Upper lobe of right lung (tissue), 1 donor: ENCODE data around the gene SLC35E2B. TPM values are rescaled to one million over a fixed set of nuclear protein-coding genes. Genes with fewer than 3 reads are reported as not detected.

Experiments
- ATAC-seq: fragments of 200-7000 bp; cut with Tn5 transposase; one replicate; pipeline ENCODE4 v1.9.1; 2020; ENCODE audit warnings: mild to moderate bottlenecking, moderate library complexity
- DNase-seq: peaks from one replicate; pipeline ENCODE4 v3.0.0-alpha.2; 2020
- H3K27ac ChIP-seq: fragments of 200-600 bp; one replicate; pipeline ENCODE4 v1.8.0; 2022
- H3K27me3 ChIP-seq: fragments of 200-600 bp; one replicate; pipeline ENCODE4 v1.8.0; 2022; ENCODE audit warnings: mild to moderate bottlenecking
- H3K36me3 ChIP-seq: fragments of 200-600 bp; one replicate; pipeline ENCODE4 v1.8.0; 2022
- H3K4me1 ChIP-seq: fragments of 200-600 bp; one replicate; pipeline ENCODE4 v1.8.0; 2022
- H3K4me3 ChIP-seq: fragments of 200-600 bp; one replicate; pipeline ENCODE4 v1.8.0; 2022; ENCODE audit warnings: mild to moderate bottlenecking
- H3K9me3 ChIP-seq: fragments of 200-600 bp; one replicate; pipeline ENCODE4 v1.8.0; 2022
- intact Hi-C: fragments of 100-400 bp; cut with DNase I; formaldehyde crosslinking; loops from one replicate; pipeline ENCODE4 v1.11.0; 2022
- total RNA-seq: library from RNA; stranded (reverse); fragmentation: NEBNext Ultra II Directional; extraction: Animal tissue kit (Norgen Biotek cat#: 25700); gene quantifications from one replicate; pipeline ENCODE4 v1.2.1, GENCODE V29; 2021
- TF ChIP-seq, protein P1 (sequence below): fragments of 200-600 bp; IDR thresholded peaks from one replicate; pipeline ENCODE4 v1.8.0; 2022; ENCODE audit warnings: antibody characterized with exemption
- donor health status: DM: no; HTN: yes; CAD: no; lungs with severe emphysema.

SLC35E2B gene
- total RNA-seq, 1 donor from 2014 or later, result 49.8 TPM

DNA sequence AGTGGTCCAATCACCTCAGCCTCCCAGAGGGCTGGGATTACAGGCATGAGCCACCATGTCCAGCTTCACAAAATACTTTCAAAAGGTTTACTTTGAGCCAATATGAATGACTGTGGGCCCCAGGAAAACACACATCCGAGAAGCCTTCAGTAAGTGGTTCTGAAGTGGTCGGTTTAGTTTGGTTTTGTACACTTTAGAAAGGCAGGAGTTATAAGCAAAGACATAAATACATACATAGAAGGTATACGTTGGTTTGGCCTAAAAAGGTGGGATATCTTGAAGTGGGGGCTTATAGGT, 80.5 kb downstream of the SLC35E2B start:
- H3K27ac ChIP-seq, result peak overlapping the region; percentile 78
- TF ChIP-seq, protein P1, sequence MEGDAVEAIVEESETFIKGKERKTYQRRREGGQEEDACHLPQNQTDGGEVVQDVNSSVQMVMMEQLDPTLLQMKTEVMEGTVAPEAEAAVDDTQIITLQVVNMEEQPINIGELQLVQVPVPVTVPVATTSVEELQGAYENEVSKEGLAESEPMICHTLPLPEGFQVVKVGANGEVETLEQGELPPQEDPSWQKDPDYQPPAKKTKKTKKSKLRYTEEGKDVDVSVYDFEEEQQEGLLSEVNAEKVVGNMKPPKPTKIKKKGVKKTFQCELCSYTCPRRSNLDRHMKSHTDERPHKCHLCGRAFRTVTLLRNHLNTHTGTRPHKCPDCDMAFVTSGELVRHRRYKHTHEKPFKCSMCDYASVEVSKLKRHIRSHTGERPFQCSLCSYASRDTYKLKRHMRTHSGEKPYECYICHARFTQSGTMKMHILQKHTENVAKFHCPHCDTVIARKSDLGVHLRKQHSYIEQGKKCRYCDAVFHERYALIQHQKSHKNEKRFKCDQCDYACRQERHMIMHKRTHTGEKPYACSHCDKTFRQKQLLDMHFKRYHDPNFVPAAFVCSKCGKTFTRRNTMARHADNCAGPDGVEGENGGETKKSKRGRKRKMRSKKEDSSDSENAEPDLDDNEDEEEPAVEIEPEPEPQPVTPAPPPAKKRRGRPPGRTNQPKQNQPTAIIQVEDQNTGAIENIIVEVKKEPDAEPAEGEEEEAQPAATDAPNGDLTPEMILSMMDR, result no peak
- ATAC-seq (peak; percentile 3), DNase-seq (no peak)
- H3K4me1 ChIP-seq, result peaks cover 28% of the 10 kb centered on the region
- no peaks in the 10 kb centered on the region for H3K9me3 ChIP-seq
- intact Hi-C loops, result no loop called here
- H3K4me3 ChIP-seq, result no peak overlapping the region
- no peaks in the 10 kb centered on the region for H3K27me3 ChIP-seq
- no peaks in the 10 kb centered on the region for H3K36me3 ChIP-seq

DNA sequence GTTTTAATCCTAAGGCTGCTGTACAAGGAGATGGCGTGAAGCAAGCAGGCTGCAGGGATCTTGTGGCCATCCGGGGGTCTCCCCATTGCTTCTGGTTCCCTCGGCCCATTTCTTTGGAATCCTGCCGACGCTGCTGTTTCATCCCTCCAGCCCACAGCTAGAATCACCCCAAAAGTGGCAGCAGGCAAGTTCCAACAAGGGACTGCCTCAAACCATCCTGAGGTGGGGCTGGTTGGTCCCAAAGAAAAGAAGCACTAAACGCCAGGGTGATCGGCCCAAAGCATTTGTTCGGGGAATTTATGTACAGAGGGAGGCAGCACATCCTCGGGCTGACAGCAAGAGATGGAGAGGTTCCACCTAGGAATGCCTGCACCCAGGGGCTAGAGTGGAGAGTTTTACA, 81.8 kb downstream of the SLC35E2B start:
- TF ChIP-seq, protein P1, result no peak
- H3K4me3 ChIP-seq, result no peak overlapping the region
- peaks cover 21% of the 10 kb centered on the region for H3K4me1 ChIP-seq
- no peak for ATAC-seq
- intact Hi-C loops, result no loop called here
- H3K27ac ChIP-seq, result peak overlapping the region; percentile 78
- H3K27me3 ChIP-seq, result no peaks in the 10 kb centered on the region
- no peaks in the 10 kb centered on the region for H3K9me3 ChIP-seq
- DNase-seq, result no peak
- H3K36me3 ChIP-seq, result no peaks in the 10 kb centered on the region

DNA sequence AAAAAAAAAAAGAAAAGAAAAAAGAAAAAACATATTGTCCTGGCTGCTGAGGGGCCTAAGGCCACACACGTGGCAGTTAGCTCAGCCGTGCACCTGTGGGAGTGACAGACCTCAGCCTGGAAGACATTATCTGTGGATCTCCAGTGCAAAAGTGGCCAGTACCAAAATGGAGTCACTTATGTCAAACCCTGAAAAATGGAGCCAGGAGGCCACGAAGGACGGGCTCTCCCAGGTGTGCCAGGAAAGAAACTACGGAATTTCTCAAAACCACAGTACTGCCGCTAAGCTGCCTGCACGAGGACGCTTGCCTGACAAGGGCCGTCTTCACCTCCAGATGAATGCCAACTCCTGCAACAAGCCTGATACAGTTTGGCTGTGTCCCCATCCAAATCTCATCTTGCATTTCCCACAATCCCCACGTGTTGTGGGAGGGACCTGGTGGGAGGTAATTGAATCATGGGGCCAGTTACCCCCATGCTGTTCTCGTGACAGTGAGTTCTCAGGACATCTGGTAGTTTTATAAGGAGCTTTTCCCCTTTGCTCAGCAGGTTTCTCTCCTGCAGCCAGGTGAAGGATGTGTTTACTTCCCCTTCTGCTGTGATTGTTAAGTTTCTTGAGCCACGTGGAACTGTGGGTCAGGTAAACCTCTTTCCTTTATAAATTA, 82.6 kb downstream of the SLC35E2B start:
- TF ChIP-seq, protein P1, result no peak
- Histone ChIP-seq H3K36me3 (no peaks in the 10 kb centered on the region), H3K4me1 (peaks cover 21% of the 10 kb centered on the region), H3K27me3 (no peaks in the 10 kb centered on the region), H3K27ac (peak overlapping the region; percentile 78), H3K4me3 (no peak overlapping the region), H3K9me3 (no peaks in the 10 kb centered on the region)
- intact Hi-C loops, result no loop called here
- no peak for ATAC-seq
- DNase-seq, result no peak

Other genes with a start within 250 kb of the SLC35E2B start
- gene ATAD3C, start 243.1 kb downstream of the SLC35E2B start, total RNA-seq, result 10.4 TPM
- 24.3 TPM for gene ATAD3B, start 221.0 kb downstream of the SLC35E2B start, total RNA-seq
- 21.9 TPM for gene ATAD3A, start 180.6 kb downstream of the SLC35E2B start, total RNA-seq
- gene TMEM240, start 152.2 kb downstream of the SLC35E2B start, total RNA-seq, result 2.9 TPM
- gene SSU72, start 117.9 kb downstream of the SLC35E2B start, total RNA-seq, result 125 TPM
- 7.4 TPM for gene FNDC10, start 92.7 kb downstream of the SLC35E2B start, total RNA-seq
- gene MIB2, start 77.3 kb downstream of the SLC35E2B start, total RNA-seq, result 88.7 TPM
- 40.3 TPM for gene MMP23B, start 60.6 kb downstream of the SLC35E2B start, total RNA-seq
- gene CDK11B, start 33.8 kb downstream of the SLC35E2B start, total RNA-seq, result 24.8 TPM
- 51.7 TPM for gene CDK11A, start 31.6 kb upstream of the SLC35E2B start, total RNA-seq
- 99.2 TPM for gene NADK, start 85.7 kb upstream of the SLC35E2B start, total RNA-seq
- 328 TPM for gene GNB1, start 198.3 kb upstream of the SLC35E2B start, total RNA-seq
- 0.90 TPM for gene CALML6, start 222.5 kb upstream of the SLC35E2B start, total RNA-seq
- gene TMEM52, start 226.5 kb upstream of the SLC35E2B start, total RNA-seq, result 1.5 TPM